ENCODE data around the gene BMPR1A. TPM values are rescaled to one million over a fixed set of nuclear protein-coding genes. Genes with fewer than 3 reads are reported as not detected.
"Not testable (repeated sequence)": the region's sequence is repeated elsewhere in the genome, so short reads cannot be mapped to it uniquely, and the experiment has no call there.

BMPR1A gene
- total RNA-seq, 2 donors from 2014 or later = 69.4 to 96.4 TPM

- WGBS, 2 experiments (ENCODE audit: insufficient coverage in 1 of 2, insufficient read length in 1 of 2) = 88 to 96% methylated on average over 3 to 5 of the region's 5 CpGs
- peaks cover 30% of the 10 kb centered on the region for H3K27me3 Mint-ChIP-seq (ENCODE audit: insufficient read depth)
- no peak overlapping the region for H3K27ac Mint-ChIP-seq
- peaks cover 19% of the 10 kb centered on the region for H3K27me3 ChIP-seq (ENCODE audit: control insufficient read depth, insufficient read depth, low read length, poor library complexity, severe bottlenecking)
- no peak for TF ChIP-seq CTCF (conservative IDR thresholded peaks at IDR 0.05)
- no peaks in the 10 kb centered on the region for H3K36me3 ChIP-seq (ENCODE audit: control insufficient read depth, insufficient read depth, low read length)
- H3K9ac ChIP-seq (ENCODE audit: extremely low read depth, low read length, poor library complexity, severe bottlenecking) = no peak overlapping the region
- no peak overlapping the region for H3K27ac ChIP-seq (ENCODE audit: low read depth, low read length)
- no peaks in the 10 kb centered on the region for H3K36me3 Mint-ChIP-seq (ENCODE audit: low read depth)
- H3K4me1 ChIP-seq (ENCODE audit: control insufficient read depth, insufficient read depth, low read length) = peaks cover 6% of the 10 kb centered on the region
- H3K9me3 Mint-ChIP-seq = no peaks in the 10 kb centered on the region
- H3K4me1 Mint-ChIP-seq = peaks cover 20% of the 10 kb centered on the region
- no peak overlapping the region for H3K4me3 ChIP-seq (ENCODE audit: low read length)
- no peak overlapping the region for H3K4me3 Mint-ChIP-seq
- no peaks in the 10 kb centered on the region for H3K9me3 ChIP-seq (ENCODE audit: control insufficient read depth, low read length)
- no peak for DNase-seq
Observed at GRCh38 chr10:86976362-86977056, 220.1 kb downstream of the BMPR1A start.

GRCh38 chr10:86978457-86978856 is 222.0 kb downstream of the BMPR1A start:
- not testable (repeated sequence) for DNase-seq; H3K4me3 Mint-ChIP-seq; H3K9me3 Mint-ChIP-seq; H3K36me3 Mint-ChIP-seq (ENCODE audit: low read depth); H3K4me3 ChIP-seq (ENCODE audit: low read length); H3K36me3 ChIP-seq (ENCODE audit: control insufficient read depth, insufficient read depth, low read length); H3K27me3 ChIP-seq (ENCODE audit: control insufficient read depth, insufficient read depth, low read length, poor library complexity, severe bottlenecking); H3K9me3 ChIP-seq (ENCODE audit: control insufficient read depth, low read length); H3K27ac Mint-ChIP-seq; H3K9ac ChIP-seq (ENCODE audit: extremely low read depth, low read length, poor library complexity, severe bottlenecking); H3K4me1 ChIP-seq (ENCODE audit: control insufficient read depth, insufficient read depth, low read length); H3K27ac ChIP-seq (ENCODE audit: low read depth, low read length)
- Mint-ChIP-seq H3K4me1 (peaks cover 26% of the 10 kb centered on the region), H3K27me3 (ENCODE audit: insufficient read depth) (peaks cover 11% of the 10 kb centered on the region)
- 64 to 73% methylated on average over 3 of the region's 3 CpGs for WGBS, 2 experiments (ENCODE audit: insufficient coverage in 1 of 2, insufficient read length in 1 of 2)

GRCh38 chr10:86979296-86979818 is 222.9 kb downstream of the BMPR1A start:
- no peak overlapping the region for H3K27ac ChIP-seq (ENCODE audit: low read depth, low read length)
- no peak overlapping the region for H3K4me3 ChIP-seq (ENCODE audit: low read length)
- no peaks in the 10 kb centered on the region for H3K27me3 ChIP-seq (ENCODE audit: control insufficient read depth, insufficient read depth, low read length, poor library complexity, severe bottlenecking)
- no peaks in the 10 kb centered on the region for H3K36me3 Mint-ChIP-seq (ENCODE audit: low read depth)
- H3K9me3 Mint-ChIP-seq = no peaks in the 10 kb centered on the region
- H3K9me3 ChIP-seq (ENCODE audit: control insufficient read depth, low read length) = no peaks in the 10 kb centered on the region
- no peak for DNase-seq
- no peak for TF ChIP-seq CTCF (conservative IDR thresholded peaks at IDR 0.05)
- H3K27ac Mint-ChIP-seq = no peak overlapping the region
- peaks cover 3% of the 10 kb centered on the region for H3K27me3 Mint-ChIP-seq (ENCODE audit: insufficient read depth)
- H3K4me1 ChIP-seq (ENCODE audit: control insufficient read depth, insufficient read depth, low read length) = peaks cover 6% of the 10 kb centered on the region
- WGBS, 2 experiments (ENCODE audit: insufficient coverage in 1 of 2, insufficient read length in 1 of 2) = 73 to 75% methylated on average over 4 of the region's 4 CpGs
- H3K4me1 Mint-ChIP-seq = peaks cover 29% of the 10 kb centered on the region
- H3K4me3 Mint-ChIP-seq = no peak overlapping the region
- no peak overlapping the region for H3K9ac ChIP-seq (ENCODE audit: extremely low read depth, low read length, poor library complexity, severe bottlenecking)
- no peaks in the 10 kb centered on the region for H3K36me3 ChIP-seq (ENCODE audit: control insufficient read depth, insufficient read depth, low read length)
